Smooth muscle cell of the brain vasculature (primary cell): ENCODE data around the gene MRPL17.

Source experiments
- DNase-seq: peaks from one replicate; pipeline ENCODE4 v3.0.0-alpha.2; 2012; ENCODE audit warnings: low read depth, low spot score

The MRPL17 gene

DNA sequence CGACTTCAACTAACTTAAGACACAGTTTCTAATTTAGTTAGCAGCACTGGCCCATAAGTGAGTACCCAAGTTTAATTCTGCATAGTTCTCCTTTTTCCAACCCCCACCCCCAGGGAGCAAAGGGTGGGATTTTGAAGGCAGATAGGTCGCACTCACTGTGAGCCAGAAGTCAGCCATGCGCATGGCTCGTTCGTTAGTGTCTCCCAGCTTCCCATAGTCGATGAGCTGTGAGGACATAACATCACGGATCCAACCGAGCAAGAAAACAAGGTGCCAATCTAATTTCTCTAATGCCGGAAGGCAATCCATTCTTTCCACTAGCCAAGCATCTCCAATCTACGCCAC is 577 bp downstream of the MRPL17 start:
- no peak for DNase-seq

DNA sequence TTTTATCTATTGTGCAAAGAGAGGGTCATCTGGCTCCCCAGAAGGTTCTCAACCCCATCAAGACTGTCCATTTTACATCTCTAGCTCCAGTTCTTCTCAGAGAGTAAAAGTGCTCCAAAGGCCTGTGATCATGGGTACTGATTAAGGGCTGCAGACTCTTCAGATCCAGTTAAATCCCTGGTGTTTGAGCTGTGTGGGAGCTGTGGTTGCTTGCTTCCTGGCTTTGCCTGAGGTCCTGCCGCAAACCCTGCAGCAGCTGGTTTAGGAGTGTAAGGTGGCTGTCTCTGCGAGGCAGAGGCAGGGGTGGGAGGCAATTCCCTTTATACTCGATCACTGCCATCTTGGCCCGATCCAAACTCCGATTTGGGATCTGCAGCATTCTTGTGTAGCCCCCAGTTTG is 1.2 kb downstream of the MRPL17 start:
- no peak for DNase-seq

DNA sequence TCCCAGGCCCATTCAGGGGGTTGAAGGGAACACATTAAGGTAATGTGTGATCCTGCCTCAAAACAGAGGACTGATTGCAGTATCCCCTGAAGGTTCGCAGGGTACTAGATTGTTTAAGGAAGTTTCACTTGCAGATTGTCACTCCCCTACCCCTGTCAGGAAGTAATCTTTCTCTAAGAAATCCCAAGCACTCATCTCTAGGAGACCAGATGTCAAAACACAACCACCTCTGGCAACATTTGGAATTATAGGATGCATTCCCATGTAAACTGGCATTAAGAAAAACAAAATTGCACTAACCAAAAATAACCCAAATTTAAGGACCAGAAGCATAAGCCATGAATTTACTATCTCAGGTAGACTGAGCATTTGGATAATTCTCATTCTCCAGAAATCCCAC is 1.6 kb downstream of the MRPL17 start:
- DNase-seq, result no peak

DNA sequence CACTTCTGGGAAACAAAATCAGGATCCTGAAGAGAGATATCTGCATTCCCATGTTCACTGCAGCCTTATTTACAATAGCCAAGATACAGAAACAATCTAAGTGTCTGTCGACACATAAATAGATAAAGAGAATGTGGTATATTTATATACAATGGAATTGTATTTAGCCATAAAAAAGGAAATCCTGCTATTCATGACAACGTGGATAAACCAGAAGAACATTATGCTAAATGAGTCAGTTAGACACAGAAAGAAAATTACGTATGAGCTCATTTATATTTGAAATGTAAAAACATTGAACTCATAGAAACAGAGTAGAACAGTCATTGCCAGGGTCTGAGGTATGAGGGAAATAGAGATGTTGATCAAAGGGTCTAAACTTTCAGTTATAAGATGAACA is 6.1 kb downstream of the MRPL17 start:
- DNase-seq, result no peak

DNA sequence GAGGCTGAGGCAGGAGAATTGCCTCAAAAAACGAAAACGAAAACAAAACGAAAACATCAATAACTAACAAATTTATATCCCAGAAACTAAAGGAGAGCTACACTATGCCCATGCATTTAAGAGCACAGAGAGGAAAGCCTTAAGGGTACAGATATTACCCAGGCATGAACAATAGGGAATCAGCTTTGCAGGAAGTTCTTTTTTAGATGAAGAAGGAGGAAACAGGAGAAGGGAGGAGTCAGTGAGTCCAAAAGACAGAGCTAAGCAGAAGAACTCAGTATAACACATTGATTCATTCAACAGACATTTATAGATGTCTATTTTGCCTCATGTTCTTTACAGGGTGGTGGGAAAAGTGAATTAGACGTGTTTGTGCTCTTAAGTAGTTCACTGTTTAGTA is 8.3 kb downstream of the MRPL17 start:
- no peak for DNase-seq

DNA sequence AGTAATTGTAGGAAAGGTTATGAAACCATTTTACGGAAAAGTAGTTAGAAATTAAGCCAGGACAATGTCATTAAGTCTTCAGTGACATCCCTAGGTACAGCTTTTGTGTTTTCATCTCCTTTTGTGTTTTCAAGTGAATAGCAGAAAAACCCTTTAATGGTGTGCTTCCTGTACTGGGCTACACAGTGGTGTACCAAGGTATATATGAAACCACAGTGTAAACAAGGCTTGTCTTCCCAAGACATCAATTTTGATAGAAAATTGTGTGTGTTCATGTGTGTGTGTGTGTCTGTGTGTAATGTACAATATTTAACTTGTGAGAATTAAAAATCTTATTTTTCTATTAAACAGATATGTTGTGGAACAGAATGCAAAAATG is 8.9 kb downstream of the MRPL17 start:
- DNase-seq, result no peak

DNA sequence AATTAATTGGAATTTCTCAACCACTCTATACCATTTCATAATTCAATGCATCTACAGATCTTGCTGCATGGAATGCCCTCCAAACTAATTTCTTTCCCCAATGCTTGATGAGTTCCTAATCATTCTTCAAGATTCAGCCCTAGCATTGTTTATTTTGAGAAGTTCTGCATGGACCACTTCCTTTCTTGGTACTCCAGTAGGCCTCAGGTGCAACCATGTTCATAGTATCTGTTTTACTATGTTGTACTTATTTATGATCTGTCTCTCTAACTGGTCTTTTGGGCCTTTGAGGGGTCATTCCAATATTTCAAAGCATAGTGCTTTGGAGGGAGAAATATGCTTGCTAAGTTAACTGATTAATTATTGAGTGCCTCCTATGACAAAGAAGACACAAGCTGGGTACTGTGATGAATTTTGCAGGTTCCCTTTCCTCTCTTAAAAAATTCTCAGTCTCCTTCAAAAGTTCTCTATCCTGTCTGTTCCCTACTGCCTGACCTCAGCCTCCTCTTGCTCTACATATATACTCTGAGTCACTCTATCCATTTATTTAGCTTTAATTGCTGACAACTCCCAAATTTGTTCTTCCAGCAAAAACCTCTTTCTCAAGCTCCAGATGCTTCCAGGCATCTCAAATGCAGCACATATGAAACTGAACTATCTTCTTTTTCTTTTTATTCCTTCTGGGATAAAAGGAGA is 9.5 kb downstream of the MRPL17 start:
- no peak for DNase-seq

DNA sequence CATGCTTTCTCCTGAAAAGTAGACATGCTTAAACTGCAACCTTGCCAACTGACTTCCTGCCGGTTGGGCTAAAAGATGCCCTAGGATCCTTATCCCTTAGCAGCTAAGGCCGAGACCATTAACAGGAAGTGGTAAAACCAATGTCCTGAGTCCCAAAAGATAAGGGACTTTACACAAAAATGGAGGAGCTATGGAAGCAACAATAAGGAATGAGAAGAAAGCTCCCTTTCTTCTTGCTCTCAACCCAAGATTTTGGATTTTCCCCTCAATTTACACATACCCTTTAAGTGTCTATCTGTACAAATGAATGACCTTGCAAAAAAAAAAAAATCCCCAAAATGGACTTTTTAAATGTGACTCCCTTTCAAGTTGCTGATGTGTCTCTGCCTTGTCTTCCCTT is 11.1 kb downstream of the MRPL17 start:
- DNase-seq, result no peak

DNA sequence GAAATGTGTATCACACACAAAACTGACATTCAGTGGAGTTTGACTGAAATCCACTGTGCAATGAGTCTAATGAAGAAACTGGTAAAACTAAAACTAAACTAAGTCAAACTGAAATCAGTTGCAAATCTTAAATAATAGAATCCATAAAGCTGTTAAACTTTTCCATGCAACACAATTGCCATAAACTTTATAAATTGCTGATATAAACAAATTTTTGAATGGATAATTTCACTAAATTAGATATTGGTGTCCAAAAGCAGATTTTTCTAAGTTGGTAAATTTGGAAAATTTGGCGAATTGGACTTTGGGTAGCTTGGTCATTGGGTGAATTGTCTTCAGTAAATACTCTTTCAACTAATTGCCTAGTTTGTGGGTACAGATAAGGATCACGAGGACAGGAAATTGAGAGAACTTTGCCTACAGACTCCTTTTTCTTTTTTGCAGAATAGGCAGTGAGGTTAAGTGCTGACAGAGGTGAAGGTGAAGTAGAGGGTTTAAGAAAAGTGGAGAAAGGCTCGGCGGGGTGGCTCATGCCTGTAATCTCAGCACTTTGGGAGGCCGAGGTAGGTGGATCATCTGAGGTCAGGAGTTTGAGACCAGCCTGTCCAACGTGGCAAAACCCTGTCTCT is 12.8 kb downstream of the MRPL17 start:
- no peak for DNase-seq

DNA sequence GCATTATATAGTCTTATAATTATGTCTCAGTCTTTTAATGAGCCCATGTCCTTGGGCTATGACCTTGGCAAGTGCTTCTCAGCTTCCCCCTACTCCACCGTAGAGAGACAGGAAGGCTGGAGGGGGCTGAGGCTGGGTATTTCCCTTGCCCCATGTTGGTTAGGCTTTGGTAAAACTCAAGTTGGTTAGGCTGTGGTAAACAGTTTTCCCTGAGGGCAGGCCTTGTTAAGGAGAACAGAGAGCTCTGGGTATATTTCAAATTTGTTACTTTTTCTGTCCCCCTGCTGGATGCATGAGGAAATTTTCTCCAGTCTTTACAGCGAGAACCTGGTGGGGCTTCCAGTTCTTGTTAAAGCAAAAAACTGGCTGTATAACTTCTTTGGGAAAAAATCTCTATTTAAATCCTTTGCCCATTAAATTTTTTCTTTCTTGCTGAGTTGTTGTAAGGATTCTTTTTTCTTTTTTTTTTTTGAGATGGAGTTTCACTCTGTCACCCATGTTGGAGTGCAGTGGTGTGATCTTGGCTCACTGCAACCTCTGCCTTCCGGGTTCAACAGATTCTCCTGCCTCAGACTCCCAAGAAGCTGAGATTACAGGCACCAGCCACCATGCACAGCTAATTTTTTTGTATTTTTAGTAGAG is 15.3 kb downstream of the MRPL17 start:
- no peak for DNase-seq

DNA sequence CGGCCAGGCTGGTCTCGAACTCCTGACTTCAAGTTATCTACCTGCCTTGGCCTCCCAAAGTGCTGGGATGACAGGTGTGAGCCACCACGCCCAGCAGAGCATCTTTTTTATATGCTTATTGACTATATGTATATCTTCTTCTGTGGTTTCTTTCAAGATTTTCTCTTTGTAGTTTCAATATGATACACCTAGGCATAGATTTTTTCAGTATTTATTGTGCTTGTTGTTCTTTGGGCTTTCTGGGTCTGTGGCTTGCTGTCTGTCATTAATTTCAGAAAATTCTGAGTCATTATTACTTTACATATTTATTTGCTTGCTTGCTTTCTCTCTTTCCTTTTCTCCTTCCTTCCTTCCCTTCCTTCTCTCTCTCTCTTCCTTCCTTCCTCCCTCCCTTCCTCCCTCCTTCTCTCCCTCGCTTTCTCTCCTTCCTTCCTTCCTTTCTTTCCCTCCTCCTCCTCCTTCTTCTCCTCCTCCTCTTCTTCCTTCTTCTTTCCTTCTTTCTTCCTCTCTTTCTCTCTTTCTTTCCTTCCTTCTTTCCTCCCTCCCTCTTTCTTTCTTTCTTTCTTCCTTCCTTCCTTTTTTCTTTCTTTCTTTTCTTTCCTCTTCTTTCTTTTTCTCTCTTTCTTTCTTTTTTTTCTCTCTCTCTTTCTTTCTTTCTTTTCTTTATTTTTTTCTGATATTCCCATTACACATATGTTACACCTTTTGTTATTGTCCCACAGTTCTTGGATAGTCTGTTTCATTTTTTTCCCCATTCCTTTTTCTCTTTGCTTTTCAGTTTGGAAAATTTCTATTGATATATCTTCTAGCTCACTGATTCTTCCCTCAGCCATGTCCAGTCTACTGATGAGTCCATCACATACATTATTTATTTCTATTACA is 16.6 kb downstream of the MRPL17 start:
- DNase-seq, result no peak

DNA sequence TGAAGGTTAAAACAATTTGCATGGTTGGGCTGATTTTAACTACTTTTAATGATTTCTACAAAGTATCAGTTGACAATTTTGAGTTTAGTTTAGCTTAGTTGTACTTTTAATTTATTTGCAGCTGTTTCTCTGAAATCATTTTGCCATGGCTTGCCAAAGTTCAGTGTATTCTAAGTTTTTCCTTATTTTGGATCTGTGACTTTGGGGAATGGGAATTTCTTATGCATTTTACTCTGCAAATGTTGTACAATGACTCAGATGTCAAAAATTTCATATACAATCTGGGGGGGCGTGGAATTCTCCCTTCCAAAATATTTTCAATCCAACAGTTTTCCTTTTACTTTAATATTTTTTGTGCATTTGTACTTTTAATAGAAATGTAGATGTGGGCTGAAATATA is 18.6 kb downstream of the MRPL17 start:
- DNase-seq, result no peak

DNA sequence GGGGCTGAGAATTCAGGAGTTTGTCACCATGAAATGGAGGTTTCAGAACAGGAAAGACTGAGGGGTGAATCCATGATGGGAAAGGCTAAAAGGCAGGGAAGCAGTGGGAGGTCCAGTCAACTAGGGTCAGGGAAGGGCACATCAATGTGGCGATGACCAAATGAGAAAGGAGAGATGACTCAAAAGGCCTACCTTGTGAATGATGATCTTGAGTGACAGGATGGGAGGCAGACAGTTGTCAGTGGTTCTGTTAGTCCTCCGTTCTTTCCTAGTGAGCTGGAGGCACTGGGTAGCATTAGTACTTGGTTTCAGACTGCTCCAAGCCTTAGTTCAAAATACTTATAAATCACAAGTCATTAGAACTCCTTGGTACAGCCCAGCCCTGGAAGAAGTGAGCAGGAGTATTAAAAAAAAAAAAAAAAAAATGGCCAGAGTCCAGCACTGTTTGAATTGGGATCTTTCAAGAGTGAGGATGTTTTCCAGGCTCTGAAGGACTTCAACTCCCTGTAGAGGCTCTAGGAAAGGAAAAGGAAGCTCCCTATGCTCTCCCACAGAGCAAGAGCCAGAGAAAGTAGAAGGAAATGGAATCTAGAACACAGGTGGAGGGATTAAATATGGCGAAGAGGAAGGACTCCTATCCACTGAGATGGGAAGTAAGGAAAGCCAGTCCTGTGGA is 19.2 kb downstream of the MRPL17 start:
- DNase-seq, result no peak

DNA sequence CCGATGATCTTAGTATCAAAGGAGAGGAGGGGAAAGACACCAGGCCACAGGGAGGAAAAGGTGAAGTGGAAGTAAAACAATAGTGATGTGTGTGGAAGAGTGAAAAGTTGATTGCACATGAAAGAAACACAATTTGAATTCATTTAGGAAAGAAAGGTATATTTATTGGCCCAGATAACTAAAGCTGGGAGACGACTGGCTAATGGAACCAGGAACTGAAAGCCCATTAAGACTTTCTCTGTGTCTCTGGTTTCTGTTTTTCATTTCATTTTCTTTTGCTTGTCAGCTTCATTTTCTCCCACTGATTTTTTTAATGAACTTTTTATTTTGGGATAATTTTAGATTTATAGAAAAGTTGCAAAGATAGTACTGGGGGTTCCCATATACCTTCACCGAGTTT is 22.4 kb downstream of the MRPL17 start:
- no peak for DNase-seq

DNA sequence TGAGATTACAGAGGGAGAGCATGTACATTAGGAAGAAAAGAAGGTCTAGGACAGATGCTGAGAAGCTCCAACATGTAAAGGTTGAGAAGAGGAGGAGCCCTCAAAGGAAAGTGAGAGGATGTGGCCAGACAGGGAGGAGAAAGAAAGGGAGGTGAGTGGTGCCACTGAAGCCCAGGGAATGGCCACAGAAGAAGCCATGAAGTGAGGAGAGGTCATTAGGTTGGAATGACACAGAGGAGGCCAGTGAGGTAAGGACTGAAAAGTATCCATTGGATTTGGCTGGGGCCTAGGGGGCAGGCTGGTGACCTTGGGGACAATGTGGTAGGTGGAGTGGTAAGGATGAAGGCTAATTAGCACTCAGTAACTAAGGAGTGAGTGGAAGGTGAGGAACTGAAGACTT is 24.5 kb downstream of the MRPL17 start:
- no peak for DNase-seq

DNA sequence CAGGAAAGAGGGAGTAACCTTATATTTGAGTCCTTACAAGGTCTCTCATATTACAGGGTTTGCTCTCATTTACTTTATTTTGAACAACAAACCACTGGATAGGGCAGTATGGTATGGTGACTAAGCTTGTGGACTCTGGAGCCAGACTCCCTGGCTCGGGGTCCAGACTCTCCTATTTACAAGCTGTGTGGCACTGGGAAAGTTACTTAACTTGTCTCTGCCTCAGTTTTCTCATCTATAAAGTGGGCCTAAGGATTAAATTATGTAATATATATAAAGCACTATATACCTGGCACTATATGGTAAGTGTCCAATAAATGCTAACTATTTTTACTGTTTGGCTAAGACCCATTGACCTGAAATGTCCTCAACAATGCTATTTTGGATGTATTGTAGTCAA is 25.8 kb downstream of the MRPL17 start:
- DNase-seq, result no peak

DNA sequence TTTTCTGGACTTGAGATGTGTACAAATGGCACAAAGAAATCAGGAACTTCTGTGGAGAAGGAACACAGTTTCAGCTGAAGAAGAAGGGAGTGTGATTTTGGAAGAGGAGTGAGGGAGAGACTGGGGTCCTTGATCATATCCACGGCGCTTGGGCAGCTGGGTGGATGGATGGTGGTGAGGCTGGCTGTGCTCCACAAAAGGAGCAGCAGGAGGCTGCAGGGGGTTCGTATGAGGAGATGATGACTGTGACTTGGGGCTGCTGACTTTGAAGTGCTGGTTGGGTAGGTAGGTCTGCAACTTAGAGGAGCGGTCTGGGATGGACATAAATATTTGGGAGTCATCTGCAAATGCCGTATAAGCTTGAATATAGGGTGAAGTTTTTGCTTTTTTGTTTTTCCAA is 26.2 kb downstream of the MRPL17 start:
- no peak for DNase-seq

DNA sequence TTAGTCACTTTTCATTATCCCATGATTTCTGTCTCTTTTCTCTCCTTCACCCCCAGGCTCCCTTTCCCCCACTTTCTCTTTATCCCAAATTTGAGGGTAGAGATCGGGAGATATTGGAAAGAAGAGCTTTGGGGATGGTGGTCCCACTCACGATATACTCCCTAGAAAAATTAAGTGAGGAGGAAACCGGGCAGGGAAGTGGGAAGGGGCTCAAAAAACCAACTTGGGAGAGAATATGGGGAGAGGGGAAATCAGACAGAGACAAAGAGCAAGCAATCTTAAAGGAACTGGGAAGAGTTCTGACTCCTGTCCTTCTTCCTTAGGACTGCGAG is 26.6 kb downstream of the MRPL17 start:
- DNase-seq, result no peak

DNA sequence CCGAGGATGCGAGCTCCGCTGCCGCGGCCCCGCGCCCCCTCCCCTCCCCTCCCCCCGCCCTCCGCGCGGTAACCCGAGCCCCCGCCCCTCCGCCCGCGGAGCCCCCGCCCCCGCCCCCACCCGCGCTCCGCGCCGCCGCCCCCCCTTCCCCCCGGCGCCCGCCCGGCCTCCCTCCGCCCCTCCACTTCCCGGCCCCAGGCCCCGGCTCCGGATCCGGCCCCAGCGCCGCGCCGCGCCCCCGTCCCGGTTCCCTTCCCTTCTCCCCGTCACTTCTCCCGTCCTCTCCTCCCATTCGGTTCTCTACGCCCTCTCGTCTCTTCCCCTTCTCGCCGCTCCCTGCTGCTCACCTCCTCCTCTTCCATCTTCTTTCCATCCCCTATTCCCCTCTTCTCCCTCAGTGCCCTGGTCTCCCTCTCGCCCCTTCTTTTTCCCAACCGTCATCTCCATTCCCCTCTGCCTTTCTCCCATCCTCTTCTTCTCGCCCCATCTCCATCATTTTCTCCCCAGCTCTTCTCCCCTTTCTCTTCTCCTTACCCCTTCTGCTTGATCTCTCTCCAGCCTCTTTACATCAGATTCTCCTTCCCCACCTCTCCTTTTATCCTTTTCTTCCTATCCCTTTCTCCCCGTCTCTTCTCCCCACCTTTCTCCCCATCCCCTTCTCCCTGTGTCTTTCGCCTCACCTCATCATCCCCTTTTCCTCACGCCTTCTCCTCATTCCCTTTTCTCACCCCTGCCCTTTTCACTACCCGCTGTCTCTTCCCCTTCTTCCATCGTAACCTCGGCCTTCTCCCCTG is 27.2 kb downstream of the MRPL17 start, which contains the start of gene DCHS1:
Gene DCHS1, minus strand, starts transcription at position 20 of the 794 bp plus-strand sequence. CDS start 14,196 bp downstream, outside the sequence.
- DNase-seq, result no peak

DNA sequence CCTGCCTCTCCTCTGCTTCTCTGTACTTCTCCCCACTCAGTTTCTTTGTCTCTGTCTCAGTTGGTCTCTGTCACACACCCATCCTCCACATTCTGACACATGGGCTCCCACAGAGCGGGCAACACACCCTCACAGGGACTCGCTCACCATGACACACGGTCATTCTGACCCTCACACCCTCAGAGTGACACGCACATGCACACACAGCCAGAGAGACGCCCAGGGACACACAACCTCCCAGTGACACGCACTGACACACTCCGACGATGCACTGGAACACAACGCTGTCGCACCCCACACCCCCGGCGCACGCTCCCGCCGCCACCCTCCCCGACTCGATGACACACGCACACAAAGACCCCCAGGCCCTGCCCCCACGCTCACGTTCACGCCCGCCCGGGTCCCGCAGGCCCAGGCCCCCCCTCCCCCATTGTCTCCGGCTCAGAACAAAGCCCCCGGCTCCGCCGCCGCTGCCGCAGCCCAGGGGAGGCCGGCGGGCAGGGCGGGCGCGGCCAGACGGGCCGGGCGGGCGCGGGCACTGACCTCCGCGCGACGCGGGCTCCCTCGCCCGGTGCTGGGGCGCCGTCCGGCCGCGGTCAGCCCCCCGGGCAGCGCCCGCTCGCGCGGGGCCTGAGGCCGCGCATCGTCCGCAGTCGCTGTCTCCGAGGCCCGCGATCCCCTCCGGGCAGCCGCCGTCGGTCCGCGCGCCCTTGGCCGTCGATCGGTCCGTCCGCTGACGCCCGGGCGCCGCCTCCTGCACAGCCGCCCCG is 27.9 kb downstream of the MRPL17 start:
- no peak for DNase-seq
